Measurements from ENCODE around the gene FAM219A.

GRCh38 chr9:34373749-34374148, 84.6 kb downstream of the FAM219A start:
- TF ChIP-seq CTCF (IDR thresholded peaks at IDR 0.05; ENCODE audit: insufficient read depth, low read length, poor library complexity, severe bottlenecking), result no peak
- TF ChIP-seq EZH2phosphoT487 (conservative IDR thresholded peaks at IDR 0.05; ENCODE audit: low read length), result no peak

Data from SU-DHL-6 (cell line).